DND-41 (cell line): Measurements from ENCODE around the gene ITGAE.

Source experiments
- ATAC-seq: fragments of 200-7000 bp; cut with Tn5 transposase; 3 replicates; pipeline ENCODE4 v1.9.1; 2021; ENCODE audit warnings: low read depth; ENCODE audit not compliant: insufficient read depth
- DNase-seq: peaks from one replicate; pipeline ENCODE4 v3.0.0-alpha.2; 2020
- H2AFZ ChIP-seq: 2 replicates; pipeline ENCODE4 v1.6.0; 2012; ENCODE audit warnings: low read depth, low read length
- H3K27ac ChIP-seq: 2 replicates; pipeline ENCODE4 v1.5.1; 2012; ENCODE audit warnings: low read length, inconsistent platforms
- H3K27me3 ChIP-seq: fragments of 200-600 bp; sonication (generic); 2 replicates; pipeline ENCODE4 v1.6.0; 2012; ENCODE audit warnings: low read length, mild to moderate bottlenecking, inconsistent platforms; ENCODE audit not compliant: insufficient read depth, poor library complexity
- H3K36me3 ChIP-seq: 2 replicates; pipeline ENCODE4 v1.5.1; 2012; ENCODE audit warnings: low read length, inconsistent platforms; ENCODE audit not compliant: insufficient read depth
- H3K4me1 ChIP-seq: 2 replicates; pipeline ENCODE4 v1.5.1; 2012; ENCODE audit warnings: mild to moderate bottlenecking, low read length; ENCODE audit not compliant: insufficient read depth
- H3K4me2 ChIP-seq: 2 replicates; pipeline ENCODE4 v1.6.0; 2012; ENCODE audit warnings: mild to moderate bottlenecking, moderate library complexity, low read length, inconsistent platforms; ENCODE audit not compliant: insufficient read depth
- H3K4me3 ChIP-seq, 2 experiments: fragments of 200-600 bp in 1 of 2; shearing (Covaris generic) in 1 of 2; 2 replicates each; pipeline ENCODE4 v1.5.1; 2012 to 2016; ENCODE audit warnings: inconsistent platforms in 2 of 2, low read length in 2 of 2, mild to moderate bottlenecking in 2 of 2, low read depth in 1 of 2, moderate library complexity in 1 of 2
- H3K79me2 ChIP-seq: 2 replicates; pipeline ENCODE4 v1.6.0; 2012; ENCODE audit warnings: low read length, inconsistent platforms; ENCODE audit not compliant: insufficient read depth
- H3K9ac ChIP-seq: 2 replicates; pipeline ENCODE4 v1.6.0; 2012; ENCODE audit warnings: low read depth, mild to moderate bottlenecking, inconsistent platforms, low read length, moderate library complexity
- H3K9me3 ChIP-seq: 2 replicates; pipeline ENCODE4 v1.5.1; 2012; ENCODE audit warnings: low read length, moderate library complexity, mild to moderate bottlenecking, inconsistent platforms; ENCODE audit not compliant: insufficient read depth, severe bottlenecking
- H4K20me1 ChIP-seq: 2 replicates; pipeline ENCODE4 v1.6.0; 2012; ENCODE audit warnings: low read length; ENCODE audit not compliant: insufficient read depth
- CTCF ChIP-seq: IDR thresholded peaks from 2 replicates; pipeline ENCODE4 v1.5.1; 2012; ENCODE audit warnings: borderline replicate concordance, low read length, moderate library complexity, mild to moderate bottlenecking; ENCODE audit not compliant: poor library complexity, severe bottlenecking; ENCODE audit errors: extremely low read depth
- EZH2 ChIP-seq: IDR thresholded peaks from 3 replicates; pipeline ENCODE4 v1.6.1; 2012; ENCODE audit warnings: borderline replicate concordance, low read depth, mild to moderate bottlenecking, moderate library complexity, low read length, inconsistent platforms; ENCODE audit not compliant: severe bottlenecking

ITGAE gene

GRCh38 chr17:3678095-3678820 is 122.7 kb downstream of the ITGAE start:
- H2AFZ ChIP-seq = no peak overlapping the region
- no peak overlapping the region for H3K4me2 ChIP-seq
- H3K4me3 ChIP-seq = no peak overlapping the region
- no peak overlapping the region for H3K9ac ChIP-seq
- H3K27me3 ChIP-seq = no peaks in the 10 kb centered on the region
- no peak for DNase-seq
- no peaks in the 10 kb centered on the region; the same call in 1 of the 2 replicates for H4K20me1 ChIP-seq
- TF ChIP-seq CTCF (no peak), EZH2 (no peak)
- no peaks in the 10 kb centered on the region for H3K9me3 ChIP-seq
- no peaks in the 10 kb centered on the region for H3K36me3 ChIP-seq
- no peaks in the 10 kb centered on the region for H3K4me1 ChIP-seq
- ATAC-seq = no peak
- no peaks in the 10 kb centered on the region for H3K79me2 ChIP-seq
- no peak overlapping the region for H3K27ac ChIP-seq

DNA sequence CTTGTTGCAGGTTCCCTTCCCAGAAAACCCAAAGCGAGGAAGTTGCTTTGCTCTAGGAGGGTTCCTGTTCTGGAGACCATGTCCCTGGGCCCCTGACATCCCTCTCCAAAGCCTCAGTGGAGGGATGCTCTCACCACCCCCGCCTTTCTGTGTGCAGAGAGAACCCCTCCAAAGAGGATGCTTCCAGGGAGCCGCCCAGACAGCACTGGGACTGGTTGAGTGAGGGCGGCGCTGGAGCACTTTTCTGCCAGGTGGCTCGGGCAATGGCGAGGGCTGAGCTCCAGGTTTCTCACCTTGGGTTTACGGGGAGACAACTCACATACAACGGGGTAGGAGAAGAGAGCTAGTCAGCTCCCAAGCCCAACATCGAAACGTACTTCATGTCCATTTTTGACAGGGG is 125.1 kb downstream of the ITGAE start:
- H3K36me3 ChIP-seq = no peaks in the 10 kb centered on the region
- no peak overlapping the region for H3K4me3 ChIP-seq
- H3K9me3 ChIP-seq = no peaks in the 10 kb centered on the region
- no peak overlapping the region for H3K9ac ChIP-seq
- no peaks in the 10 kb centered on the region for H3K4me1 ChIP-seq
- no peak overlapping the region for H3K4me2 ChIP-seq
- TF ChIP-seq CTCF (no peak), EZH2 (no peak)
- H3K27me3 ChIP-seq = no peaks in the 10 kb centered on the region
- no peak overlapping the region for H3K27ac ChIP-seq
- DNase-seq = no peak
- no peak for ATAC-seq
- H2AFZ ChIP-seq = no peak overlapping the region
- H4K20me1 ChIP-seq = no peaks in the 10 kb centered on the region; the same call in 1 of the 2 replicates
- H3K79me2 ChIP-seq = no peaks in the 10 kb centered on the region

DNA sequence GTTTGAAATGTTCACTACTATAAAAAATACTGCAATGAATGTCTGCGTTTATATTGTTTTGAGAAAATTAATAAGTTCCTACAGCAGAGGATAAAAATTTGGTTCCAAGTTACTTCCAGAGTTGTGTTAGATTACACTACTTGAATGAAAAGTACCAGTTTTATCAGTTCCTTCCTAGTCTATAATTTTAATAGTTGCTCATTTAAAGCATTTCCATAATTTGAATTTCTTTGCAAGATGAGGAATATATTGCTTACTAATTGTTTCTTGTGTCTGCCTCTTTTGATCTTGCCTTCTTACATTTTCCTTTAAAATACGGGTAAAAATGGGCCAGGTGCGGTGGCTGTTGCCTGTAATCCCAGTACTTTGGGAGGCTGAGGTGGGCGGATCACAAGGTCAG is 128.4 kb downstream of the ITGAE start:
- ATAC-seq (no peak), DNase-seq (no peak)
- no peak overlapping the region for H3K27ac ChIP-seq
- no peaks in the 10 kb centered on the region for H3K9me3 ChIP-seq
- TF ChIP-seq CTCF (no peak), EZH2 (no peak)
- H3K4me3 ChIP-seq = no peak overlapping the region
- H3K79me2 ChIP-seq = peaks cover 27% of the 10 kb centered on the region
- H4K20me1 ChIP-seq = peaks cover 8% of the 10 kb centered on the region
- H3K9ac ChIP-seq = no peak overlapping the region
- H3K4me1 ChIP-seq = peaks cover 18% of the 10 kb centered on the region
- no peak overlapping the region for H2AFZ ChIP-seq
- no peaks in the 10 kb centered on the region for H3K27me3 ChIP-seq
- peaks cover 5% of the 10 kb centered on the region for H3K36me3 ChIP-seq
- H3K4me2 ChIP-seq = no peak overlapping the region

GRCh38 chr17:3669548-3669947 is 131.4 kb downstream of the ITGAE start:
- H3K4me2 ChIP-seq = peak overlapping the region; percentile 98
- H3K79me2 ChIP-seq = peaks cover 30% of the 10 kb centered on the region
- peaks cover 8% of the 10 kb centered on the region for H3K36me3 ChIP-seq
- no peaks in the 10 kb centered on the region for H3K27me3 ChIP-seq
- peak overlapping the region; percentile 92 for H3K27ac ChIP-seq
- peaks cover 30% of the 10 kb centered on the region for H3K4me1 ChIP-seq
- H4K20me1 ChIP-seq = peaks cover 14% of the 10 kb centered on the region
- no peak overlapping the region for H2AFZ ChIP-seq
- DNase-seq (no peak), ATAC-seq (no peak)
- H3K9ac ChIP-seq = peak overlapping the region; percentile 95
- TF ChIP-seq CTCF (no peak), EZH2 (no peak)
- H3K9me3 ChIP-seq = no peaks in the 10 kb centered on the region
- H3K4me3 ChIP-seq = peak overlapping the region; percentile 95 to 97
